GM19328 (cell line): Measurements from ENCODE around the gene ADIPOR2.

Experiments
- ATAC-seq: cut with Tn5 transposase; IDR thresholded peaks from one replicate; pipeline ENCODE4 v1.9.1; 2021; ENCODE audit warnings: mild to moderate bottlenecking, moderate library complexity; ENCODE audit not compliant: unreplicated experiment

Gene ADIPOR2

GRCh38 chr12:1797011-1797901, 106.4 kb downstream of the ADIPOR2 start:
- ATAC-seq: no peak

- ATAC-seq: no peak
Measured at GRCh38 chr12:1797991-1798640, 107.2 kb downstream of the ADIPOR2 start.

- ATAC-seq: no peak
Measured at GRCh38 chr12:1798641-1799020, 107.8 kb downstream of the ADIPOR2 start.

- ATAC-seq: no peak
Measured at GRCh38 chr12:1799051-1799881, 108.4 kb downstream of the ADIPOR2 start.

GRCh38 chr12:1799882-1800400, 109.1 kb downstream of the ADIPOR2 start:
- ATAC-seq: no peak

GRCh38 chr12:1800401-1801302, 109.8 kb downstream of the ADIPOR2 start:
- ATAC-seq: no peak

GRCh38 chr12:1801303-1801975, 110.6 kb downstream of the ADIPOR2 start:
- no peak for ATAC-seq

GRCh38 chr12:1803736-1804135, 112.9 kb downstream of the ADIPOR2 start:
- ATAC-seq: no peak

- ATAC-seq: peak; percentile 64
Measured at GRCh38 chr12:1804545-1805332, 113.9 kb downstream of the ADIPOR2 start.

- no peak for ATAC-seq
Measured at GRCh38 chr12:1805441-1806081, 114.7 kb downstream of the ADIPOR2 start.

- ATAC-seq: no peak
Measured at GRCh38 chr12:1806301-1807086, 115.6 kb downstream of the ADIPOR2 start.

- ATAC-seq: no peak
Measured at GRCh38 chr12:1807087-1807860, 116.4 kb downstream of the ADIPOR2 start.

GRCh38 chr12:1808036-1808797, 117.3 kb downstream of the ADIPOR2 start:
- ATAC-seq: no peak

- ATAC-seq: no peak
Measured at GRCh38 chr12:1808798-1809480, 118.1 kb downstream of the ADIPOR2 start.

GRCh38 chr12:1809591-1810190, 118.8 kb downstream of the ADIPOR2 start:
- no peak for ATAC-seq
